Purkinje cell (primary cell): Measurements from ENCODE around the gene HTR2C. TPM values are rescaled to one million over a fixed set of nuclear protein-coding genes. Genes with fewer than 3 reads are reported as not detected.

Experiments
- polyA plus RNA-seq: library from polyadenylated mRNA; unstranded; fragments of >200 nt; fragmentation: Nextera tagmentation; gene quantifications from 2 replicates; pipeline ENCODE4 v1.2.1, GENCODE V29; 2014

The HTR2C gene
- 0.36 TPM in 1 of 2 replicates, not detected in the other for polyA plus RNA-seq

GRCh38 chrX:114583646-114584374, at the start of gene HTR2C:
Gene HTR2C, plus strand, starts transcription at chrX:114584086. Its CDS starts 142,851 bp downstream, at chrX:114726937.

